Type B pancreatic cell (in vitro differentiated cells): ENCODE results near the gene POU2F3. TPM values are rescaled to one million over a fixed set of nuclear protein-coding genes. Genes with fewer than 3 reads are reported as not detected.

ENCODE experiments used
- DNase-seq: peaks from one replicate; pipeline ENCODE4 v3.0.0; 2021; ENCODE audit warnings: mixed read lengths; ENCODE audit not compliant: unreplicated experiment; ENCODE audit errors: extremely low spot score
- H3K27ac Mint-ChIP-seq: 2 replicates; pipeline ENCODE4 v1.8.0; 2021; ENCODE audit warnings: mild to moderate bottlenecking, mixed read lengths
- H3K27me3 Mint-ChIP-seq: 2 replicates; pipeline ENCODE4 v1.8.0; 2021; ENCODE audit warnings: mixed read lengths
- H3K36me3 Mint-ChIP-seq: 2 replicates; pipeline ENCODE4 v1.8.0; 2021; ENCODE audit warnings: mixed read lengths
- H3K4me1 Mint-ChIP-seq: one replicate; pipeline ENCODE4 v1.8.0; 2021; ENCODE audit warnings: mixed read lengths; ENCODE audit not compliant: unreplicated experiment
- H3K4me3 Mint-ChIP-seq: 2 replicates; pipeline ENCODE4 v1.8.0; 2021; ENCODE audit warnings: mild to moderate bottlenecking, mixed read lengths
- H3K9me3 Mint-ChIP-seq: 2 replicates; pipeline ENCODE4 v1.8.0; 2021; ENCODE audit warnings: mixed read lengths
- total RNA-seq: library from RNA; stranded (reverse); gene quantifications from 2 replicates; pipeline ENCODE4 v1.2.1, GENCODE V29; 2021; ENCODE audit warnings: low replicate concordance
- TF ChIP-seq, protein P1 (sequence below): fragments of 200-600 bp; sonication (generic); conservative IDR thresholded peaks from 2 replicates; pipeline ENCODE4 v1.5.0; 2021; ENCODE audit warnings: antibody characterized with exemption, mild to moderate bottlenecking

The POU2F3 gene
- total RNA-seq, 1 donor from 2014 or later, result 1.4 TPM

DNA sequence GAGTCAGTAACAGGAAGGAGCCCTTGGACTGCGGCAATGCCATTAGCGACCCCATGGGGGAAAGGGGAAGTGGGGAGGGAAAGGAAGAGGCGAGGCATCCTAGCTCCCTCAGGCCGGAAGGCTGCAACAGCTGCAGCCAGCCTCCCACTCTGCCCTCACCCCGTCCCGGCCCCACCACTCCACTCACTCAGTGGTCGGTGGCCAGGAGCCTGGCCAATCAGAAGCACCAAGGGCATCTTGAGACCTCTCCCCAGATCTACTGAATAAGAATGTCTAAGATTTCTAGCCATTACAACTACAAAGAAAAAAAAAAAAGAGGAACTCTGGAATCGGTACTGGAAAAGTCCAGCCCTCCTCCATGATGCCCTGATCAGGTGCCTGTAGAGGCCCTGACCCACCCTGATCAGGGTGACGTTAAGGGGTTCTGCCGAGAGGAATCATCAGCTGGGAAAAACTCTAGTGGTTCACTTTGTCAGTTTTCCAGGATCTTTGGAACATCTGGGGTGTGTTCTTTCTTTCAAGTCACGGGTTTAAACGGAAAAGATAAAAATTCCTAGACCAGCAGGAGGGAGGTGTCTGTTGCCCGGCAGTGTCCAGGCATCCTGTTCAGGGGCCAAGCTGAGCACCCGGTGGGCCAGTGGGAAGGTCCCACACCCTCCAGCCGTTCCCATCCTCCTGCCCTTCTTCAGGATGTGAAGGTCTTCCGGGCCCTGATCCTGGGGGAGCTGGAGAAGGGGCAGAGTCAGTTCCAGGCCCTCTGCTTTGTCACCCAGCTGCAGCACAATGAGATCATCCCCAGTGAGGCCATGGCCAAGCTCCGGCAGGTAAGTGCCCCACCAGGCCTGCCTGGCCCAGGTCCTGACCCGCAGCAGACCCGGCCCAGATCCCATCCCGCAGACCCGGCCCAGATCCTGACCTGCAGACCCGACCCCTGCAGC lies 14.7 kb upstream of the POU2F3 start:
- Mint-ChIP-seq H3K4me3 (no peak overlapping the region), H3K9me3 (no peaks in the 10 kb centered on the region), H3K4me1 (peaks cover 46% of the 10 kb centered on the region), H3K27me3 (peaks cover 3% of the 10 kb centered on the region), H3K36me3 (peaks cover 6% of the 10 kb centered on the region), H3K27ac (peak overlapping the region; percentile 57)
- no peak for DNase-seq
- TF ChIP-seq, protein P1, sequence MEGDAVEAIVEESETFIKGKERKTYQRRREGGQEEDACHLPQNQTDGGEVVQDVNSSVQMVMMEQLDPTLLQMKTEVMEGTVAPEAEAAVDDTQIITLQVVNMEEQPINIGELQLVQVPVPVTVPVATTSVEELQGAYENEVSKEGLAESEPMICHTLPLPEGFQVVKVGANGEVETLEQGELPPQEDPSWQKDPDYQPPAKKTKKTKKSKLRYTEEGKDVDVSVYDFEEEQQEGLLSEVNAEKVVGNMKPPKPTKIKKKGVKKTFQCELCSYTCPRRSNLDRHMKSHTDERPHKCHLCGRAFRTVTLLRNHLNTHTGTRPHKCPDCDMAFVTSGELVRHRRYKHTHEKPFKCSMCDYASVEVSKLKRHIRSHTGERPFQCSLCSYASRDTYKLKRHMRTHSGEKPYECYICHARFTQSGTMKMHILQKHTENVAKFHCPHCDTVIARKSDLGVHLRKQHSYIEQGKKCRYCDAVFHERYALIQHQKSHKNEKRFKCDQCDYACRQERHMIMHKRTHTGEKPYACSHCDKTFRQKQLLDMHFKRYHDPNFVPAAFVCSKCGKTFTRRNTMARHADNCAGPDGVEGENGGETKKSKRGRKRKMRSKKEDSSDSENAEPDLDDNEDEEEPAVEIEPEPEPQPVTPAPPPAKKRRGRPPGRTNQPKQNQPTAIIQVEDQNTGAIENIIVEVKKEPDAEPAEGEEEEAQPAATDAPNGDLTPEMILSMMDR, result peak; percentile 35

DNA sequence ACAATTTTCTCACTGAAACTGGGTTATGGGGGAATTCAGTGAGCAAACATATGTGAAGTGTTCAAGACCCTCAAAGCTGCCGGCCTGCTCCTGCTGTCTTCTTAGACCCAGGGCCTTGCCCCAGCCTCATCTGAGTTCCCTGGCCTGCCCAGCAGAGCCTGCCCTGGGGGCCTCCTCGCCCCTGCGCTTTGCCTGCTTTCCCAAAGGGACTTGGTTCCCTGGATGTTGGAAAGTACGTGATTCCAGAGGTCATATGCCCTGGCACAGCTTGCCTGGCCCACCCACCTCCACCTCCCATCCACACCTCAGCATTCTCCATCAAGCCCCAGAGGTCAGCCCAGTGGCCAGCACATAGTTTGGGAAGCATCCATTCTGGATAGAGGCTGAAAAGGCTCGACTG lies 13.7 kb upstream of the POU2F3 start:
- Mint-ChIP-seq H3K4me1 (peaks cover 36% of the 10 kb centered on the region), H3K4me3 (no peak overlapping the region), H3K27ac (peak overlapping the region; percentile 57), H3K9me3 (no peaks in the 10 kb centered on the region), H3K36me3 (peaks cover 3% of the 10 kb centered on the region), H3K27me3 (peaks cover 3% of the 10 kb centered on the region)
- TF ChIP-seq, protein P1, result no peak
- DNase-seq, result no peak

- Mint-ChIP-seq H3K27ac (no peak overlapping the region), H3K9me3 (no peaks in the 10 kb centered on the region), H3K27me3 (peaks cover 7% of the 10 kb centered on the region), H3K36me3 (peaks cover 3% of the 10 kb centered on the region), H3K4me1 (peaks cover 33% of the 10 kb centered on the region), H3K4me3 (no peak overlapping the region)
- TF ChIP-seq, protein P1, result no peak
- no peak for DNase-seq
Measured at GRCh38 chr11:120226714-120227113, 13.2 kb upstream of the POU2F3 start.

GRCh38 chr11:120227228-120227852 lies 12.6 kb upstream of the POU2F3 start:
- no peak for DNase-seq
- Mint-ChIP-seq H3K27ac (no peak overlapping the region), H3K4me3 (no peak overlapping the region), H3K4me1 (peaks cover 33% of the 10 kb centered on the region), H3K9me3 (no peaks in the 10 kb centered on the region), H3K36me3 (peaks cover 3% of the 10 kb centered on the region), H3K27me3 (peaks cover 8% of the 10 kb centered on the region)
- TF ChIP-seq, protein P1, result no peak

- H3K9me3 Mint-ChIP-seq, result no peaks in the 10 kb centered on the region
- peaks cover 3% of the 10 kb centered on the region for H3K36me3 Mint-ChIP-seq
- H3K27me3 Mint-ChIP-seq, result peaks cover 16% of the 10 kb centered on the region
Measured at GRCh38 chr11:120228794-120229384, 11.1 kb upstream of the POU2F3 start.

More at GRCh38 chr11:120228794-120229384, 11.1 kb upstream of the POU2F3 start:
- Mint-ChIP-seq H3K4me1 (peaks cover 29% of the 10 kb centered on the region), H3K4me3 (no peak overlapping the region), H3K27ac (no peak overlapping the region)
- TF ChIP-seq, protein P1, result peak; percentile 30
- DNase-seq, result no peak
